Effector memory CD8-positive, alpha-beta T cell (primary cell): ENCODE results near the gene SVIP.

Experiments used
- ATAC-seq: fragments of 150-1000 bp; cut with Tn5 transposase; replicated peaks from 2 replicates; pipeline ENCODE4 v1.10.0; 2021; ENCODE audit warnings: mild to moderate bottlenecking, moderate library complexity
- DNase-seq, 3 experiments: peaks; one replicate each; pipeline ENCODE4 v3.0.0; 2021
- H3K27ac Mint-ChIP-seq, 2 donors: one replicate each; pipeline ENCODE4 v1.8.0; 2022; ENCODE audit warnings: mild to moderate bottlenecking in 2 of 2, mixed read lengths in 2 of 2, moderate library complexity in 2 of 2
- H3K27me3 Mint-ChIP-seq, 2 donors: one replicate each; pipeline ENCODE4 v1.8.0; 2022; ENCODE audit warnings: mixed read lengths in 2 of 2
- H3K36me3 Mint-ChIP-seq: one replicate; pipeline ENCODE4 v1.8.0; 2022; ENCODE audit warnings: mild to moderate bottlenecking, moderate library complexity, mixed read lengths; ENCODE audit not compliant: insufficient read depth
- H3K4me1 Mint-ChIP-seq, 2 donors: one replicate each; pipeline ENCODE4 v1.8.0; 2022; ENCODE audit warnings: low read depth in 2 of 2, mixed read lengths in 2 of 2
- H3K4me3 Mint-ChIP-seq, 2 donors: one replicate each; pipeline ENCODE4 v1.8.0; 2022; ENCODE audit warnings: mild to moderate bottlenecking in 2 of 2, mixed read lengths in 2 of 2, moderate library complexity in 2 of 2
- H3K9me3 Mint-ChIP-seq, 2 donors: one replicate each; pipeline ENCODE4 v1.8.0; 2022; ENCODE audit warnings: mixed read lengths in 2 of 2

SVIP gene

DNA sequence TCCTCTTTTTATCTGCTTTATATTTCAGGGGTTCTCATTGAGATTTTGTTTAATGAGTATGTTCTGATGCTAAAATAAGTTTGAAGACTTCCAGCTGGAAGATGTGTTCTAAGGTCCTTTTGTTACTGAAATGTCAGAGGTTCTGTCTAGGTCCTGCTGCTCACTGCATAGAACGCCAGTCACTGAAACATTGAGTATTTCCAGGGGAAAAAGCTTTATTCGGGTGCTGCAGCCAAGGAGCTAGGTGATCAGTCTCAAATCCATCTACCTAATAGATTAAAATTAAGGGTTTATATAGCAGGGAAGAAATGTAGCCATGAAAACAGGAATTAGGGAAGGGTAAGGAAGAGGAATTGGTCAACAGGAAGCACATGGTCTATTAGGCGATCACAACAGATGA is 19.7 kb downstream of the SVIP start:
- DNase-seq (no peak), ATAC-seq (no peak)
- H3K9me3 Mint-ChIP-seq = peaks cover 0 to 7% of the 10 kb centered on the region in 2 donors
- no peaks in the 10 kb centered on the region for H3K36me3 Mint-ChIP-seq
- no peaks in the 10 kb centered on the region for H3K4me1 Mint-ChIP-seq
- no peak overlapping the region for H3K27ac Mint-ChIP-seq
- H3K4me3 Mint-ChIP-seq = no peak overlapping the region
- no peaks in the 10 kb centered on the region for H3K27me3 Mint-ChIP-seq

DNA sequence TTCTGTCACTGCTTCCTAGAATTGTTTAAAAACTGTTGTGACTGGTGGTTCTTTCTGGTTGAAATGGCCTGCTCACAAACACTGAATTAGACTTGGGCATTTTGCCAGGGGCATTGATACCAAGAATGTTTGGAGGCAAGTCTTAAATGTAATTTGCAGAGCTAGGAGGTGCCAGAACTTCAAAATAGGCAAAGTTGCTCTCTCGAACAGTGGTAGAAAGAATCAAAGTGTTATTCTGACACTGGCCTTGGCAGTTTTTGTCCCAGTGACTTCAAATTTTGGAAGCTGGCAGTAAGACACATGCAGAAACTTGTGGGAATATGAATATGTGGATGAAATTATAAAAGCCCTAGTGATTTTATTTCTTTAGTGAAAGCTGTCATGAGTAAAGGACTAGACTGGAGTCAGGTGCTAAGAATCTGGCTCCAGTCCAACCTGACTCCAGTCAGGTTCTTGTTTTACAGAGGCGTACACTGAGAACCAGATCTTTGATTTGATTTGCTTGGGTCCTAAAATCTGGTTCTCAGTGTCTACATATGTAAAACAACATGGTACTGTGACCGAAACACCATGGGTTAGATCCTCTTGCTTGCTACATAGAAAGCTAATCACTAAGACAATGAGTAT is 20.9 kb downstream of the SVIP start:
- ATAC-seq = no peak
- H3K4me3 Mint-ChIP-seq = no peak overlapping the region
- no peaks in the 10 kb centered on the region for H3K27me3 Mint-ChIP-seq

DNA sequence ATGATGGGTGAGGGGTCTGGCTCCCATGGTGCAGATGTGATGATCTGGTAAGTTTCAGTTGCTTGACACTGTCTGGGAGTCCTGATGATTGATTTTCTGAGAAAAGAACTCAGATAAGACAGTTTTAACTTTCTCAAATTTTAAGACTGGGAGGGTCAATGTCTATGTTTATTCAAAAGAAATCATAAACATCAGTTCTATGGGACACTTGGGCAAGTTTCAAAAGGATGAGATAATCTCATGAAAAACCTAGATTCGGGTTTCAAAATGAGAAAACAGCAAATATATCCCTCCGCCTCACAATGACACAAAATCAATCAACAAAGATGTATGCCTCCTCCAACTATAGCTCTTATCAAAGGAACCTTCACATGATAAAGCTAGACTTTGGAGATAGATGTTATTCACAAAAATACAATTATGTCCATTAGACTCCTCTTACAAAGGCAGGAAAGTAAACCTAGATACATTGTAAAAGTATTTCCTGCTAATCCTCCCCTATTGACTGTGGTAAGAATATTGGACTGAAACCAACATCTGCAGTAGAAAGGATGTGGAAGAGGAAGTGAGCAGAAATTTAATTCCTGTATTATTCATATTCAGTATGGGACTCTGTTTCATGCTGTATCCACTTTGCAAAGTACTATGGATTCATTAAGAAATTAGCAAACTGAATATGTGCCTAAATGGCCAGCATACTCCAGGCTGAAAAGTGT is 21.6 kb downstream of the SVIP start:
- Mint-ChIP-seq H3K27me3 (no peaks in the 10 kb centered on the region), H3K36me3 (no peaks in the 10 kb centered on the region), H3K4me1 (no peaks in the 10 kb centered on the region), H3K4me3 (no peak overlapping the region), H3K27ac (no peak overlapping the region), H3K9me3 (peaks cover 0 to 7% of the 10 kb centered on the region in 2 donors)
- no peak for ATAC-seq
- DNase-seq = no peak

More for the DNA sequence above, 20.9 kb downstream of the SVIP start:
- H3K4me1 Mint-ChIP-seq = no peaks in the 10 kb centered on the region
- peaks cover 0 to 7% of the 10 kb centered on the region in 2 donors for H3K9me3 Mint-ChIP-seq
- DNase-seq = no peak
- H3K36me3 Mint-ChIP-seq = no peaks in the 10 kb centered on the region
- H3K27ac Mint-ChIP-seq = no peak overlapping the region

DNA sequence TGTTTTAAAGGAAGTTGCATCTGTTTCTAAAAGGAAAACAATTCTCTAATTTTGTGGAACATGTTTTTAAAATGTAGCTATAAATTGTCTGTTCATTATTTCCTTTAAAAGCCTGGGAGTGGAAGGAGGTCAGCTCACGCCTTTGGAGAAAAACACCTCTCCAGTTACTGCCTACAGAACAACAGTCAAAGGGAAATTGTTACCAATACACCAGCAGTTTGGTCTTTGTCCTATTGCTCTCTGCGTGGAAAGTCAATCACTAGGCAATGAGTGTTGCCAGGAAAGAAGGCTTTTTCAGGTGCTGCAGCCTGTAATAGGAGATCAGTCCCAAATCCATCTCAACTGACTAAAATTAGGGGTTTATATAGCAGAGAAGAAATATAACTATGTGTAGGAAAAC is 22.2 kb downstream of the SVIP start:
- Mint-ChIP-seq H3K4me1 (no peaks in the 10 kb centered on the region), H3K27me3 (no peaks in the 10 kb centered on the region), H3K9me3 (peaks cover 0 to 7% of the 10 kb centered on the region in 2 donors), H3K36me3 (no peaks in the 10 kb centered on the region), H3K4me3 (no peak overlapping the region), H3K27ac (no peak overlapping the region)
- DNase-seq (no peak), ATAC-seq (no peak)

DNA sequence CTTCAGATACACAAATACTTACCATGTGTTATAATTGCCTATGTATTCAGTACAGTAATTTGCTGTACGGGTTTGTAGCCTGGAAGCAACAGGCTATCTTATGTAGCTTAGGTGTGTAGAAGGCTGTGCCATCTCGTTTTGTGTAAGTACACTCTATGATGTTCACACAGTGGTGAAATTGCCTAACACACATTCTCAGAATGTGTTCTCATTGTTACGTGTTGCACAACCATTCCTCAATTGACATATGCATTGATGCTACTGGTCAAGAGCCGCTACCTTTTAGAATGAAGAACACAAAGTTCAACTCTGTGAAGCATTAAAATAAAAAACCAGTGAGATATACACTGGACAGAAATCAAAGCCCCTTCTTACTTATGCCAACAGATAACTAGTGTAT is 26.7 kb downstream of the SVIP start:
- Mint-ChIP-seq H3K4me1 (no peaks in the 10 kb centered on the region), H3K27ac (no peak overlapping the region), H3K36me3 (no peaks in the 10 kb centered on the region), H3K9me3 (no peaks in the 10 kb centered on the region), H3K4me3 (no peak overlapping the region), H3K27me3 (peaks cover 0 to 18% of the 10 kb centered on the region in 2 donors)
- no peak for DNase-seq
- no peak for ATAC-seq

DNA sequence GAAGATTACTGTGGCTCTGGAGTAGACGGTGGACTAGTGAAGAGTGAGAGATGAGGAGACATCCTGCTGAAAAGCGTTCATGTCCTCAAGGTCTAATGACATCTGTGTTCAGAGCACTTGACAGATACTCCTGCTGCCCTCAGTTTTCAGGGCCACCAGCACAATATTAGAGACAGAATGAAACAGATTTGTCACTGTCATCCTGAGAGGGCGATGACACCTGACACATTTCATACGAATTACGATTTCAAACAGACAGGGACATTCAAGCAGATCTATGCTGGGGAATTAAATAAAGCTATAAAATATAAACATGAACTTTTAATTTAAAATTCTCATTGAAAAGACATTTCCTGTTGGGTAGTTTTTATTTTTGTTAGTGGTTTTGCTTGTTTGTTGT is 29.1 kb downstream of the SVIP start:
- Mint-ChIP-seq H3K4me3 (no peak overlapping the region), H3K9me3 (no peaks in the 10 kb centered on the region), H3K36me3 (no peaks in the 10 kb centered on the region), H3K27ac (no peak overlapping the region), H3K27me3 (peaks cover 0 to 18% of the 10 kb centered on the region in 2 donors), H3K4me1 (no peaks in the 10 kb centered on the region)
- DNase-seq (no peak), ATAC-seq (no peak)

DNA sequence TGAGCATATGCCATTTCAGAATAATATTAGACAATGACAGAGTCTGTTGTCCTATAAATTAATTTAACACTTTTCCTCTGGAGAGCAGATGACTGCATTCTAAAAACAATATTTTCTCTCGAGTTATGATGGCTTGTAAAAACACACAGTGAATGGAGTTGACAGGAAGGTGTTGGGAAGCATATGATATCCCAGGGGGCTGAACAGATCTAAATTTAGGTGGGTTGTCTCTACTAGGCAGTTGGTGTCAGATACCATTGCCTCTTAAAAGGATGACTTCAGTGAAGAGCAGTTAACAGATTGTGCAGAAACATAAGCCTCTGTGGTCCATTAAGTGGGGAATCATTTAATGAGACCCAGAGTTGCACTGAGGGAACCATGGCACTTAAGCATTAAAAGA is 30.7 kb downstream of the SVIP start:
- H3K4me3 Mint-ChIP-seq = no peak overlapping the region
- DNase-seq (no peak), ATAC-seq (no peak)
- no peak overlapping the region for H3K27ac Mint-ChIP-seq
- no peaks in the 10 kb centered on the region for H3K9me3 Mint-ChIP-seq
- no peaks in the 10 kb centered on the region for H3K4me1 Mint-ChIP-seq
- peaks cover 0 to 18% of the 10 kb centered on the region in 2 donors for H3K27me3 Mint-ChIP-seq
- H3K36me3 Mint-ChIP-seq = no peaks in the 10 kb centered on the region

DNA sequence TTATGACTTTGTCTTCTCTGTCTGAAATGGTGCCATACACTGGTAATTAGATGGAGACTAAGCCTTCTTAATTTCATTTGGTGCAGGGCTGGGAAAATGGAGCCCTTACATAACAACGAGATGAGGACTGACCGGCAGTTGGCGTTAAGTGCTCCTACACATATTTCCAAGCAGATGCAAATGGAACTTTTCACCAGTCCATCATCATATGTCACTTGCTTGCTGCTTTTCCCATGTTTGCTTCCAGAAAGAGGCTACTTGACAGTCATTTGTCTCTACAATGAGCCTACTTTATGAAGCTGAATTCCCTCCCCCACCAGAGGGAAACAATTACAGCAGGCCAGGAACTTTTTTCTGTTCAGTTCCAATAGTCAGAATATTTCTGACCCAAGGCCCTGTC is 32.6 kb downstream of the SVIP start:
- Mint-ChIP-seq H3K27me3 (peaks cover 0 to 18% of the 10 kb centered on the region in 2 donors), H3K9me3 (no peaks in the 10 kb centered on the region), H3K4me1 (no peaks in the 10 kb centered on the region), H3K27ac (no peak overlapping the region), H3K36me3 (no peaks in the 10 kb centered on the region), H3K4me3 (no peak overlapping the region)
- ATAC-seq (no peak), DNase-seq (no peak)

DNA sequence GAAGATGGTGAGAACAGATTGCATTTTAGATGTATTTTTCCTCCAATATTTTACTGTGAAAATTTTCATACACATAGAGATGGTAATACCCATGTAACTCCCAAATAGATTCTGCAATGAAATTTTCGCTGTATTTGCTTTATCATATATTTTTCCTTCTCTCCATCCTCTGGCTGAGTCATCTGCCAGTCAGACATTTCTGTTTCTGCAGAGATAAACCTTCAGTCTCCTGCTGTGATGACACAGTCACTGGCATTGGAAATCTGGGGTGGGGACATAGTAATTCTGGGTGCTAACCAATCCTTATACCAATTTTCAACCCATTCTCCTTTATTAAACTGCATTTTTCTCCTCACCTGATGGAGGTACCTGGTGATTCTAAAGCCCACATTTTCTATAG is 33.7 kb downstream of the SVIP start:
- no peak for DNase-seq
- no peak for ATAC-seq
- peaks cover 0 to 18% of the 10 kb centered on the region in 2 donors for H3K27me3 Mint-ChIP-seq
- H3K27ac Mint-ChIP-seq = no peak overlapping the region
- H3K4me1 Mint-ChIP-seq = no peaks in the 10 kb centered on the region
- no peaks in the 10 kb centered on the region for H3K9me3 Mint-ChIP-seq
- H3K36me3 Mint-ChIP-seq = no peaks in the 10 kb centered on the region
- no peak overlapping the region for H3K4me3 Mint-ChIP-seq

DNA sequence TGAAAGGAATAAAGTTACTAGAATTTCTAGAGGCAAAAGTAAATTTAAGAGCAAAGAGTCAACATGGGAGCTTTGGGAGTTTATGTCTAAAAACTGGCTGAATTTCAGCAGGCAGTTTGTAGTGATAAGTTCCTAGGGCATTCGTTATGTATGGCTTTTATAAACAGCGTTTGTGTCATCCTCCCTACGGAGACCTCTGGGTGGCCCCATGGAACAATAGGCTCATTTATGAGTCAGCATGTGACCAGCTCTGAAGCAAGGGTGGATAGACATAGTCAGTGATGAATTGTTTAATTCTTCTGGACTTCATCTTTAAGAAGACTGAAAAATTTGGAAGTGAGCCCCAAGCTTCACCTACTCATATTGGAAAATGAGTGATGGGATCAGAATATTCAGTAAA is 37.1 kb downstream of the SVIP start:
- no peak overlapping the region for H3K4me3 Mint-ChIP-seq
- ATAC-seq (no peak), DNase-seq (no peak)
- H3K36me3 Mint-ChIP-seq = no peaks in the 10 kb centered on the region
- H3K4me1 Mint-ChIP-seq = no peaks in the 10 kb centered on the region
- no peaks in the 10 kb centered on the region for H3K9me3 Mint-ChIP-seq
- H3K27ac Mint-ChIP-seq = no peak overlapping the region
- no peaks in the 10 kb centered on the region for H3K27me3 Mint-ChIP-seq

DNA sequence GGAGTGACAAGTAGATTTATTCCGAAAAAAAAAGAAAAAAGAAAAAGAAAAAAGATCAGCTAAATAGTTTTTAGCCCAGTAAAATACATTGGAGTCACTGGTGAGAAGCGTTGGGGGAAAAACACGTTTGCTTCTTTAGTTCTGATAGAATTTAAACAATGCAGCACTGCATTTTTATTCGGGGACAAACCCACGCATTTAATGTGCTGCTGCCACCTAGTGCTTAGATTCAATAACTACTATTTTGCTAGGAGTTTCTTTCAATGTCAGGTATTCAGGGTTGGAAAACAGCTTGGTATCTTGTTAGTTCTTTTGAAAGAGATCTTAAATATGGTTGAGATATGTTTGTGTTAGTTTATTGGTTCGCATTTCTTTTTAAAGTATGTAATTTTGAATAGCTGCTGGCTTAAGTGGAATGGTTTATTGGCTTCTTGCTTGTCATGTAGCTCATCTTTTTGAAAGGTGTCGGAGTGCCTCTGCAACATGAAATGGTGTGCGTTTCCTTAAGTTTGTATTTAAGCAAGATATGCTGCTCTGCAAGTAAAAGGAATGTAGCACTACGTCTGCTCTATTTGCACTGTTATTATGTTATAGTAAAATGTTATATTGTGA is 41.9 kb downstream of the SVIP start:
- Mint-ChIP-seq H3K4me3 (no peak overlapping the region), H3K36me3 (no peaks in the 10 kb centered on the region), H3K9me3 (no peaks in the 10 kb centered on the region), H3K27ac (no peak overlapping the region), H3K27me3 (peaks cover 0 to 19% of the 10 kb centered on the region in 2 donors), H3K4me1 (no peaks in the 10 kb centered on the region)
- ATAC-seq (peak; percentile 61), DNase-seq (peak; percentile 13 to 22 (median 21))

DNA sequence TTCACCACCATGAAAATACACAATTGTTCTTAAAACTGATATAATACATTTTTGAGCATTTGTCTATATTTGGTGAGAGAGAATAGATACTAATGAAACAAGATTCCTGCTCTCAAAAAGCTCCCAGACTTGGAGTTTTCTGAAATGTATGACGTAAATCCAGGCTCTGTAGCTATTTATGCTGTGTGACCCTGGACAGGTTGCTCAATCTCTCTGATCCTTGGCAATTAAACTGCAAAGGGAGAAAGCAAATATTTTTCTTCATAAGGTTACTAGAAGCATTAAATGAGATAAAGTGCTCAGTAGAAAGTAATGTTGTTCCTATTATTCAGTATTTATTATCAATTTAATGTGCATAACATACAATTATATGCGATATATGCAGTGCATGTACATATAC is 42.5 kb downstream of the SVIP start:
- Mint-ChIP-seq H3K4me1 (no peaks in the 10 kb centered on the region), H3K27ac (no peak overlapping the region), H3K4me3 (no peak overlapping the region), H3K36me3 (peaks cover 3% of the 10 kb centered on the region), H3K27me3 (peaks cover 0 to 19% of the 10 kb centered on the region in 2 donors), H3K9me3 (no peaks in the 10 kb centered on the region)
- DNase-seq (no peak), ATAC-seq (no peak)

DNA sequence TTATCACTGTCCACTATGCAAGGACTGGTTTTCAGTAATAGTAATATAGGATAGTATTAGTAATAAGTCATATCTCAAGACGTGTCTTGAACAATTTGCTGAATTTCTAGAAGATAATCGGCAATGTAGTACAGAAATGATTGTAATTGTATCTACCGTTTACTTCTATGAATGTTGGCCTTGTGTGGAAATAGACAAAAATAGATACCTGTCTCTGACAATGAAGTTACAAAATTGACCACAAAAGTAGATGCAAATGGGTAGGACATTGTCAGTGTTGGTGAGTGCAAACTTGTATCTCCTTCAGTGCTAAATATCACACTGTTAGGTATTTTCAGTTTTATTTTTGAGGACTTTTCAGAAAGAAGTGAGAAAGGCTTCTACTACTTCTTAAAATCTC is 43.1 kb downstream of the SVIP start:
- DNase-seq (no peak), ATAC-seq (no peak)
- no peaks in the 10 kb centered on the region for H3K9me3 Mint-ChIP-seq
- H3K4me1 Mint-ChIP-seq = peaks cover 0 to under 1% of the 10 kb centered on the region in 2 donors
- no peak overlapping the region for H3K4me3 Mint-ChIP-seq
- H3K36me3 Mint-ChIP-seq = peaks cover 3% of the 10 kb centered on the region
- H3K27me3 Mint-ChIP-seq = peaks cover 0 to 19% of the 10 kb centered on the region in 2 donors
- no peak overlapping the region for H3K27ac Mint-ChIP-seq

DNA sequence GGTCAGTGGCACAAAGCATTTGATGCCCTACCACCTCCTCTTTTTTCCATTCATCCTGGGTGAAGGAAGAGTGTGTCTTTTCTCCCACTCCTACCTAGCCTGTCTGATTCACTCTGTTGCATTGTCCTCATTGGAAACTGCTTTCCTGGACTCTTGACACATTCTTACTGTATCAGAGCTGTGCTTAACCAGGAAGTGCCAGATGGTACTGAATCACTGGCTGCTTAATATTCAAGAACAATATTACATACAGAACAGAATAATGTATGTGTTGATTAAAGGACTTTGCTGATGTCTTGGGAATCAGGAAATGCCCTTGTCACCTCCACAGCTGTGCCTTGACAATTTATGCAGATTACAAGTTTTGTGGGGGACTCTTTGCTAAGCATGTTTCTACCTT is 44.4 kb downstream of the SVIP start:
- H3K27ac Mint-ChIP-seq = no peak overlapping the region
- no peaks in the 10 kb centered on the region for H3K9me3 Mint-ChIP-seq
- H3K27me3 Mint-ChIP-seq = peaks cover 0 to 19% of the 10 kb centered on the region in 2 donors
- no peak overlapping the region for H3K4me3 Mint-ChIP-seq
- H3K36me3 Mint-ChIP-seq = peaks cover 3% of the 10 kb centered on the region
- ATAC-seq (no peak), DNase-seq (no peak)
- peaks cover 3 to 9% of the 10 kb centered on the region in 2 donors for H3K4me1 Mint-ChIP-seq
